HG03520 (cell line): ENCODE results near the gene P4HTM.
A peak's percentile ranks its signal among the peaks of the same experiment; 100 is the strongest.

ENCODE experiments used
- ATAC-seq: cut with Tn5 transposase; IDR thresholded peaks from one replicate; pipeline ENCODE4 v1.9.1; 2021; ENCODE audit warnings: mild to moderate bottlenecking, moderate library complexity; ENCODE audit not compliant: unreplicated experiment

Gene P4HTM, protein sequence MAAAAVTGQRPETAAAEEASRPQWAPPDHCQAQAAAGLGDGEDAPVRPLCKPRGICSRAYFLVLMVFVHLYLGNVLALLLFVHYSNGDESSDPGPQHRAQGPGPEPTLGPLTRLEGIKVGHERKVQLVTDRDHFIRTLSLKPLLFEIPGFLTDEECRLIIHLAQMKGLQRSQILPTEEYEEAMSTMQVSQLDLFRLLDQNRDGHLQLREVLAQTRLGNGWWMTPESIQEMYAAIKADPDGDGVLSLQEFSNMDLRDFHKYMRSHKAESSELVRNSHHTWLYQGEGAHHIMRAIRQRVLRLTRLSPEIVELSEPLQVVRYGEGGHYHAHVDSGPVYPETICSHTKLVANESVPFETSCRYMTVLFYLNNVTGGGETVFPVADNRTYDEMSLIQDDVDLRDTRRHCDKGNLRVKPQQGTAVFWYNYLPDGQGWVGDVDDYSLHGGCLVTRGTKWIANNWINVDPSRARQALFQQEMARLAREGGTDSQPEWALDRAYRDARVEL

DNA sequence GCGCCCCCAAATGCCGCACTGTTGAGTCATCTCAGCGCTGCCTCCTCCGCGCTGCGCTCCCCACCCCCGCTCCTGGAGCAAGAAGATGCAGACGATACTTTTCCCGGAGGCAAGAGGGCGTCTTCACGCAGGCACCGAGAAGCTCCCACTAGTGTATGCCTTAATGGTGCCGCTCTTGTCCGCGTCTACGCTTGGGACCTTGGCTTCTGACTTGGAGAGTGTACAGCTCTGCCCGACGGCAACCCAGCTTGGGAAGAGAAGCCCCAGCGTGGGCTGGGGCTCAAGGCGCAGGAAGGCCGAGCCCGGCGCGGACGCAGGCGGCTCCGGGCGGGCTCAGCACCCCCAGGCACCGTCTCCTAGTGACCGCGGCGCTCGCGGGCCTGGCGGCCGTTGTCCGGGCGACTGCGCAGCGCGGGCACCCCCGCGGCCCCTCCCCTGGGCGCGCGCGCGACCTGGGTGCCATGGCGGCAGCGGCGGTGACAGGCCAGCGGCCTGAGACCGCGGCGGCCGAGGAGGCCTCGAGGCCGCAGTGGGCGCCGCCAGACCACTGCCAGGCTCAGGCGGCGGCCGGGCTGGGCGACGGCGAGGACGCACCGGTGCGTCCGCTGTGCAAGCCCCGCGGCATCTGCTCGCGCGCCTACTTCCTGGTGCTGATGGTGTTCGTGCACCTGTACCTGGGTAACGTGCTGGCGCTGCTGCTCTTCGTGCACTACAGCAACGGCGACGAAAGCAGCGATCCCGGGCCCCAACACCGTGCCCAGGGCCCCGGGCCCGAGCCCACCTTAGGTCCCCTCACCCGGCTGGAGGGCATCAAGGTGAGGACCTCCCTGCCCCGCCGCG, at the start of gene P4HTM:
Gene P4HTM, plus strand, starts transcription at position 446 of the 840 bp plus-strand sequence. Its CDS starts 16 bp downstream, at position 462.
- ATAC-seq: peak; percentile 42

DNA sequence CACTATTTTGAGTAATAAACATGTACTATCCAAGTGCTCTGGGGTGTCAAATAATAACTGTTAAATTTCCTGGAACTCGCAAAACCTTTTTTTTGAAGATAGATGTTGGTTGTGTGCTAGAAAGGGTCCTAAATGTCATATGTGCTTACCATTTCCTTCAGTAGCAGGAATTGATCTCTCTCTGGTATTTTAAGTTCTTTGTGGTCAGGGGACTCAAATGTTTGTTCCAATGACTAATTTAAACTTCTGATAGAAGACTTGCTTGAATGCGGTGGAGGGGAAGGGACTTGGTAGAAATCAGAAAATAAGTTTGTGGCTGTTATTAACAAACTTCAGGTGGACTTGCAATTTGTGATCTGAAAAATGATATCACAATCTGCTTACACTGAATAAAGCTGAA, 44.6 kb upstream of the P4HTM start:
- ATAC-seq: no peak

DNA sequence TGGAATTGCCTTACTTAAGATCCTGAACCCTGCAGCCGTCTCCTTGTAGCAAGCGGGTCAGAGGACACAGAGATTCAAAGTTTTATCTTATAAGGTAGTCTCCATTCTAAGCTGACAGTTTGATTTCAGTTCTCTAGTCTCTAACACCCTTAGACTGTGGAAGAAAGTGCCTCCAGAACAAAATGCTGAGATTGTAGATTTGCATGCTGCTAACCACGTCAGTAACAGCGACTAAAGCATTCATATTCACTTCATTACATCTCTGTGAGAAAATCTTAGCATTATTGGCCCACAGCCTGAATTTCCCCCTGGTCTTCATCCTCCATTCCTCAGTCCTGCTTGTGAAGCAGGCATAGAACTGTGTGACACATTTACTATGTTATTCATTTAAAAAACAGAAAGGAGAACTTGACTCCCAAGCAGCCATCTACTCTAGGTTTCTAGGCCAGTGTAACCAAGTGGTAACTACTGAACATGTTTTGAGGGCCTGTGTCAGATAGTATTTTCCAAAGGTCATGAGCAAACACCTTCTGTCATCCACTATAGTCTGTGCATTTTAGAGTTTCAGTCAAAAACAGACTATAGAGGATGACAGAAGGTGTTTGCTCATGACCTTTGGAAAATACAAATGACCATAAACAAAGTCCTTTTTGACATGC, 44.0 kb upstream of the P4HTM start:
- ATAC-seq: no peak

DNA sequence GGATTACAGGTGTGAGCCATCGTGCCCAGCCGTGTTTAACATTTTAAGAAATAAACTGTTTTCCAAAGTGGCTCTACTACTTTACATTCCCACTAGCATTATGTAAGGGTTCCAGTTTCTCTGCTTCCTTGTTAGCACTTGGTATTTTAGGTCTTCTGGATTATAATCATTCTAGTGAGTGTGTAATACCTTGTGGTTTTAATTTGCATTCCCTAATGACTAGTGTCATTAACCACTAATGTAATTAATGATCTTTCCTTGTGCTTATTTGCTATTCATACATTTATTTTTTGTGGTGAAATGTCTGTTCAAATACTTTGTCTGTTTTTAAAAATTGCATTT, 40.7 kb upstream of the P4HTM start:
- ATAC-seq: no peak

DNA sequence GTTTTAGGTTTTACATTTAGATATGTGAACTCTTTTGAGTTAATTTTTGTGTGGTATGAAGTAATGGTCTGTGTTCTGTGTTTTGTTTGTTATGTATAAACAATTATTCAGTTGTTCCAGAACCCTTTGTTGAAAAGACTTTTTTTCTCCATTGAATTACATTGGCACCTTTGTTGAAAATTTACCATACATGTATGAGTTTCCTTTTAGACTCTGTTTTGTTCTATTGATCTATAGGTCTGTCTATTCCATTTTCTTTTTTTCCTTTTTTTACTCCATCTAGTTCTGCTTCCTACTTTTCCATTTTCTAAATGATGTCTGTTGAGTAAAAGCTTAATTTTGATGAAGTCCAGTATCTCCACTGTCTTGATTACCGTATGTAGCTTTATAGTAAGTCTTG, 40.0 kb upstream of the P4HTM start:
- no peak for ATAC-seq

DNA sequence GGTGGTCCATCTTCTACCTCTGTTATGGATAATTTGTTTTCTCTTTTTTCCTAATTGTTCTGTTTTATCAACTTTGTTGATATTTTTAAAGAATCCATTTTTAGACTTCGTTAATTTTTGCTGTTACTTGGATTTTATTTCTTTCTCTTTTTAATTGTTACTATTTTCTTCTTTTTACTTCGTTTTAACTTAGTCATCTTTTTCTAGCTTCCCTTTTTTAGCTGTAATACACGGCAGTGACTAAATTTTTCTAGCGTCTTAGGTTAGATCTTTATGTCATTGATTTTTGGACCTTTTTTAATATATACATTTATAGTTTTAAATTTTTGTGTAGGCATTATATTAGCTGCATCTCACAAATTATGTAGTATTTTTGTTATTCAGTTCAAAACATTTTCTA, 38.3 kb upstream of the P4HTM start:
- ATAC-seq: no peak

DNA sequence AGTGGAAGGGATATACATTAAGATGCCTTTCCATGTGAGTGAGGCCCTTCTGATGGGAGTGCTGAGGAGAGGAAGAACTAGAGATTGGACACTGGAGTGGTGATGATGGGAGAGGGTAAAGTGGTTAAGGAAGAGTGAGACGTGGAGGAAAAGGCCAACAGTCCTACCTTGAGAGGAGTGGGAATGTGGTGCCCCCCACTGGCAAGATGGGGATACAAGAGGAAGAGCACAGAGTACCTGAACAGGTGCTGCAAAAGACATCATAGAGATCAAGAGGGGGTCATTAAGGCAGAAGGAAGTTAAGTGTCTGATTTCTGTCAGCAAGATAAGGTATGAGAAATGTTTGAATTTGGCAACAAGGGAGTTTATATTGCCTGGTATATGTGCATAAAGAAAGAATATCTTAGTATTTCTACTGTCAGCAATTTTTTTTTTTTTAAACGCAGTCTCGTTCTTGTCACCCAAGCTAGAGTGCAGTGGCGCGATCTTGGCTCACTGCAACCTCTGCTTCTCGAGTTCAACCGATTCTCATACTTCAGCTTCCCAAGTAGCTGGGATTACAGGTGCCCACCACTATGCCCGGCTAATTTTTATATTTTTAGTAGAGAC, 37.4 kb upstream of the P4HTM start:
- ATAC-seq: no peak

DNA sequence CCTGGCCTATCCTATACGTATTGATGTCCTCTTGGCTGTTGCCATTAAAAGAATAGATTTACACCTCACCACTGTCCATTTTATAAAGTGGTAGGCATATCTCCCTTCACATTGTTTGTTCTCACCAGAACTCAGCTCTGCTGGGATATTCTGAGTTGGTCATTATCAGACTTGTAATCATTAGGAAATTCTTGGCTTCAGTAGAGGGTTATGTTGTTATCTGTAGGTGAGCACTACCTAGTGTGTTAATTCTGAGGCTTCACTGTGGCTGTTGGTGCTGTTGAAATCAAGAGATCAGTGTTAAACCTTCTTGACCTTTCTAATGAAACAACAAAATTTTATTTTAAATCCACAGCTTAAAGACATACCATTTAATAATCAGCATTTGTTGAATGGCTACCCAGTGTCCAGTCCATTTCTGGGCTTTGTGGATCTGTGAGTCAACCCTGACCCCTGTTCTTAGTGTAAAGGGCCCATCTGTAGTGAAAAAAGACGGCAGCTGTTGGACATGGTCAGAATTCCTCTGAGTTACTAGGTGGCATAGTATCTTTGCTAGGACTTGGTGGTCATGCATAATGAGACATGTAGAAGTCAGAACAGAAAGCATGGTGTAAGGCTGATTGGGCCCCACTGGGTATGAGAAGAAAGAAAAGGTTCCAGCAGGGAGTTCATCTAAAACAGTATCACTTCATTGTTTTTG, 32.9 kb upstream of the P4HTM start:
- ATAC-seq: no peak

DNA sequence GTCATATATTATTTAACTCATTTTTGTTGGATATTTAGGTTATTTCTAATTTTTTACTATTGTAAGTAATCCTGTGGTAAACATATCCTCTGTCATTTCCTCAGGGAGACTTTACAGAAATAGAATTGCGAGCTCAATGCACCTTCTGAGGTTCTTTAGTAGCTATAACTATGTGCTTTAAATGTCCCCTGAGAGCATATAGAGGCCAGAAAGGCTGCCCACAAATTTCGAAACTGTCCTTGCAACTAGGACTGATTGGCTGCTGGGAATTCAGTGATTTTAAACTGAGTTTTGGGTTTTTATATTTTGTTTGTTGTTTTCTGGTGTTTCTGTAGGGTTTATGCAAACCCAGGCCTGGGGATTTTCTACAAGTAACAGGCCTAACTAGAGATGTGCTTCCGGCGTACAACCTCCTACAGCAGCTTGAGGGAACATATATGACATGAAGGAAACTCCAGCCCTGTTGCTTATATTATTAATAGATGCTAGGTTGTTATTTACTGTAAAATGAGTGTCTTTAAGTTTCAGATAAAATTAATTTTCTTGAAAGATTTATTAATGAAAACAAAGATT, 29.1 kb upstream of the P4HTM start:
- no peak for ATAC-seq

DNA sequence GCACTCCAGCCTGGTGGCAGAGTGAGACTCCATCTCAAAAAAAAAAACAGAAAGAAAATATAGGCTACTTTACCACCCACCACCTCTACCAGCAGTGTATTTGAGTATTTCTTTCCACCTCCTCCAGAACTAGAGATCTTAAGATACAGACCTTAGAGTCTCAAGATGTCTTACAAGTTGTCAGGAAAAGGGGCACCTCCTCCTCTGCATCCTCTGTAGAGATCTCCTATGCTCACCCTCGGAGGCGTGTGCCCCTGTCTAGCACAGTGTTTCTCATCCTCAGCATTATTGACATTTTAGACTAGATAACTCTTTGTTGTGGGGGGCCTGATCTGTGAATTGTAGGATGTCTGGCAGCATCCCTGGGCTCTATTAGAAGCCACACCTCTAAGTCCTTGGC, 27.7 kb upstream of the P4HTM start:
- ATAC-seq: no peak

DNA sequence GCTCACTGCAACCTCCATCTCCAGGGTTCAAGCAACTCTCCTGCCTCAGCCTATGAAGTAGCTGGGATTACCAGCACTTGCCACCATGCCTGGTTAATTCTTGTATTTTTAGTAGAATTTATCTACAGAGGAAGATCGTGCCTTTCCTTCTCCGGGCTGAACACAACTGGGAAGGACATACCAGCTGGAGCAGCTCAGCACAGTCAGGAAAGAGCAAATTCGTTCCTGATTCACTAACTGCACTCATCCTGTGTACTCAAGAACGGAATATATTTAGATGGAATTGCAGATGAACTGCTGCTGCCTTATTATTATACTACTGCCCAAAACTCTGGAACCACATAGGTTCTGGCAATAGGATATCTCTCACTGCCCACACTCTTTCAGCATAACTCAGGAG, 27.1 kb upstream of the P4HTM start:
- ATAC-seq: no peak

DNA sequence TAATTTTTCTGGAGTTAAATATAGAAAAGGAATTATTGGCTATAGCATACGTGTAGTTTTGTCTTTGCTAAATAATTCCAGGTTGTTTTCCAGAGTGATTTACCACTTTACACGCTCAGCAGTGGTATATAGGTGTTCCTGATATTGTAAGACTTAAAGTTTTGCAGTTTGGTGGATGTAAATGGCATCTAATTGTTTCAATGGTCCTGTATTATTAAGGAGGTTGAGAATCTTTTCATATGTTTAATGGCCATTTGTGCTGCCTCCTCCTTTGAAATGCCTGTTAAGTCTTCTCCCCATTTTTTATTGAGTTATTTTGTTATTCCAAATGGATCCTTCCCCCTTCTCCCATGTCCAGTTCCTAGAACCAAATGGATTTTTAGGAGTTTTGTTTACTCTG, 26.4 kb upstream of the P4HTM start:
- ATAC-seq: no peak

DNA sequence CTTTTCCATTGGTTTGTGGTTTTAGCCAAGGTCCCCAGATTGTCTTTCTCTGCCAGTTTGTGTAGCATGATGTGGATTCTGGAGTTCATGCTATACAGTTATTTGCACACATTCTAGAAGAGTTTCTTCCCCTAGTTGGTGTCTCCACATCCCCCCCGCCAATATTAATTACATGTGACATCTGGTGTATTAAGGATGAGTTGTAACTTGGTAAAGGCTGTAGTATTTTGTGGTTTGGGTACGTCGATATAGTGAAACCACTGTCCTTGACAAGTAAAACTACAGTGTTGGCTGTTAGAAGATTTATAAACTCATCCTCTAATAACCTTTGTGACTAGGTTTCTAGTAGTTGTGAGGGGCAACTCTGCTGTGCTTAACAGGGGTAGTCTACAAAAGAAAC, 23.7 kb upstream of the P4HTM start:
- no peak for ATAC-seq

DNA sequence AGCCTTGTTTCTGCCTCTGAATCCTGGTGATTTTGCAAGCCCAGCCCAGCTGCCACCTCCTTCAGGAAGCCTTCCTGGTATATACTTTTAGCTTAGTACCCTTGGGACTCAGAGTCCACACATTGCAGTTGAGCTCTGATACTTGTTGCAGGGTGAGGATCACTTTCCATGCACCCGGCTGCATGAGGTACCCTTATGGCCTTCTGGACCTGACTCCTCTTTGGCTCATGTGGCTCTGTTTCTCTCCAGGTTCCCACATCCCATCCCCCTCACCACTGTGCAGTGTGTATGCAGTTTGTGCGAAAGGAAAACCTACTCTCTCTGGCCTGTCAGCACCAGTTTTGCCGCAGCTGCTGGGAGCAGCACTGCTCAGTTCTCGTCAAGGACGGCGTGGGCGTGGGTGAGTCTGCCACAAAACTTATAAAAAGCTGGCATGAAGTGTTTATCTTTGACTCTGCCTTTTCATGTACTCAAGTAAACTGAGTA, 23.1 kb upstream of the P4HTM start:
- ATAC-seq: no peak

DNA sequence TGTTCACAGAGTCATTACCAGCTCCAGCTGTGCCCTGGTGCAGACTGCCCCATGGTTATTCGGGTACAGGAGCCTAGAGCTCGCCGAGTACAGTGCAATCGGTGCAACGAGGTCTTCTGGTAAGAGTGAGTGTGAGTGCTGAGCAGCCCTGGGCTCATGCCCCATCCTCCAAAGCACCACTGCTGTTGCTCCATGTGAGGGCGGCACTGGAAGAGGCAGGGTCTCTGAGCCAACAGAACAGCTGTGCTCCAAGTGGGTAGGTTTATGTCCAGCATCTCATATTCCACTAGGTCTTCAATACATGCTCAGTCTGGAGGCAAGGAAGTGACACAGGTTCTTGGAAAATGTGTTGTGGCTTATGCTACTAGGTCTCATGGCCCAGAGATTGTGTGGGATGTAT, 19.5 kb upstream of the P4HTM start:
- no peak for ATAC-seq

DNA sequence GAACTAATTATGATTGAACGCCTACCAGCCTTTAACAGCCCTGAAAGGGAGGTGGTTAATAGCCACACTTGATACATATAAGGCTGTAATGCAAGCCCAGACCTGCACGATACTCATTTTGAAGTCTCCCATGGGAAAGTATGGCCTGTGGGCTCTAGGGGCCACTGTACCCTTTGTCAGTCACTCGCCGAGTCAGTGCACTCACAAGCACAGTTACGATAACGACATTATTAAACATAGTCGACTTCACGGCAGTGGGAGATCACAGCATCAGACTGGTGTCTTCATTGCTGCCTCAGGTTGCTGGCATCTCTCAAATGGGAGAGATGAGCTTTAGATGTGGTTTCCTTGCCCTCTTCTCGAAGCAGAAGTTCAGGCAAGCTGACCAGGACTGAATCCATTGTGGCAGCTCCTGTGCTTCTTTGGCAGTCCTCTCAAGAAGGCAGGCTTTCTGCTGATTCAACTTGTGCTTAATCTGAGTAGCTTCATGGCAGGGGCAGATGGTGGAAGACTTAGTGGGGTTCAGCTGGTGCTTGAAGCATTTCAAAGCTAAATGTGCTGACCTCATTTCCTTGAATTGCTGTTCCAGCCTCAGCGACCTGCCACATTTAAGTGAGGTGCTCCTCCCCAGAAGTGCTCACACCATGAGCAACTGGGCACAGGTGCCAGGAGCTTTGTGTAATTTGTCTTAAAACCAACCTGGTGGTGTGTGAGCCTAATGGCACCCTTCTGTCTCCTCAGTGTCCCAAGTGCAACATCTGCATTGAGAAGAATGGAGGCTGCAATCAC, 15.8 kb upstream of the P4HTM start:
- ATAC-seq: no peak

DNA sequence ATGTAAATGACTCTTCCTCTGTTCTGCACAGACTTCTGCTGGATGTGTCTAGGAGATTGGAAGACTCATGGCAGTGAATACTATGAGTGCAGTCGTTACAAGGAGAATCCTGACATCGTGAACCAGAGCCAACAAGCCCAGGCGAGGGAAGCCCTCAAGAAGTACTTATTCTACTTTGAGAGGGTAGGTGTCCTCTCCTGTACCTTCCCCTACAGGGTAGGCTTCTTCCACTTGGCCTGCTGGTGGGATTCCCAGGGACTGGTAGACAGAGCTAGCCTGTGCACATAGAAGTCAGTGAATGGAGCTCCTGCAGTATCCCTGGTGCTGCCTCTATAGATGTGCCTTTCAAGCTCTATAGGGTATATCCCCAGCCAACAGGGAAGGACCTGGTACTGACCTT, 10.6 kb upstream of the P4HTM start:
- ATAC-seq: no peak

DNA sequence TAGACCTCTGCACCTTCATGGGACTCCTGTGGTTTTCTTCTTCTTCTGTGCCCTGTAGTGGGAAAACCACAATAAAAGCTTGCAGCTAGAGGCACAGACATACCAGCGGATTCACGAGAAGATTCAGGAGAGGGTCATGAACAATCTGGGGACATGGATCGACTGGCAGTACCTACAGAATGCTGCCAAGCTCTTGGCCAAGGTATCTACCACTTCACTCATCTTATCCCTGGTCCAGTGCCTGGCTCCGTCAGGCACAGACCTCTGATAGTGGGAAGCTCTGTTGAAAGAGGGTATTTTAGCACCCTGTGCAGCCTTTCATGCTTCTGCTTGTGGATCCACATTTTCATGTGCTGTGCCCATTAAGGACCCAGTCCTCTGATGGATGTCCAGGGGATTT, 9.7 kb upstream of the P4HTM start:
- no peak for ATAC-seq

DNA sequence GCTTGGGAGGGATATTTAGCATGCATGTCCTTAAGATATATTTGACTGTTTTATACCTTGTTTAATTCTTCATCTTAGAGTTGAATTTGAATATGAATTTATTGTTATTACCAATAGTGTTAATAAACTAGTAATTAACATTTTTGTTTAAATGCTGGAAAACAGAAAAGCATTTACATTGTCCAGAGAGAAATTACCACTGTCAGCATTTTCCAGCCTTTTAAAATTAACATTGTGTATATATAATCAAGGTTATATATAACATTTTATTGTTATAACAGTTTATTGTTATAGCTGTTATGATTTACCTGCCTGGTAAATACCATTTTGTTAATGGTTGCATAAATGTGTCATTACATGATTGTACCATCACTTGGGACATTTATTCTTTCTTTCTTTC, 8.0 kb upstream of the P4HTM start:
- no peak for ATAC-seq
